ENCODE results near the gene NCKAP1.

GRCh38 chr2:183000846-183001245 lies 37.4 kb downstream of the NCKAP1 start:
- no peak for TF ChIP-seq CTCF (IDR thresholded peaks at IDR 0.05)
- no peak for TF ChIP-seq POLR2A (IDR thresholded peaks at IDR 0.05)
